GM15510 (cell line): Measurements from ENCODE around the gene OSBPL8.

Source experiments
- POLR2A ChIP-seq: IDR thresholded peaks from 3 replicates; pipeline ENCODE4 v1.6.1; 2011; ENCODE audit warnings: borderline replicate concordance; ENCODE audit not compliant: insufficient read length; ENCODE audit errors: extremely low read depth

The OSBPL8 gene

DNA sequence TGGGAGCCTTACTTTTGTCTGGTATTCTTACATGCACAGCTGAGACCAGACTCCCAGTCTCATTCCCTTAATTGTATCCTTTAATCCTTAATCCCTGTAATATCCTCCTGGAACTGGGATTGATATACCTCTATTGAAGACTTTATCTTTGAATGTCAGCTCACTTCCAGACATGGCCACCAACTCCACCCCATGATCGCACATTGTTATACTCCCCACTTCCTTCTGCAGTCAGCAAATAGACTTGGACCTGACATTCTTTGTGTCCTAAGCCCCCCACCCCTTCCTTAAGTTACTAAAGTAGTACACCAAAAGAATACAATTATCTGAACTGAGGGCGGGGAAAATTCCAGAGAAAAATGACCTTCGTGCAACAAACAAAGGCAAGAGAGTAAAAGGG lies 8.6 kb upstream of the OSBPL8 start:
- no peak for TF ChIP-seq POLR2A

DNA sequence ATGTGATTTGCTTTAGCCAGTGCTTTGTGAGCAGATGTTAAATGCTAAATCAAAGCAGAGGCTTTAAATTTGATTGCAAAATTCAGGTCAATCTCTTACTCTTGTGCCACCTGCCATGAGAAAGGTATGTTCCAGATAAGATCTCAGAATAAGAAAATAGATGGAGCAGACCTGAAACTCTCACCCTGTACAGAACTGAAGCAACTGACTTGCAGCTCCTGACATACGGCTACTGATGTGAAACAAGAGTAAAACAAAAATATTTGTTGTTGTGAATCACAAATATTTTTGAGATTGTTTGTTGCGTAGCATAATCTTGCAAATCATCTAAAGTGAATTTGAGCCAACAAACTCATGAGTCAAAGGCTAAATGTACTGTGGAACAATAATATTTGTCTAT lies 3.5 kb upstream of the OSBPL8 start:
- TF ChIP-seq POLR2A = no peak

DNA sequence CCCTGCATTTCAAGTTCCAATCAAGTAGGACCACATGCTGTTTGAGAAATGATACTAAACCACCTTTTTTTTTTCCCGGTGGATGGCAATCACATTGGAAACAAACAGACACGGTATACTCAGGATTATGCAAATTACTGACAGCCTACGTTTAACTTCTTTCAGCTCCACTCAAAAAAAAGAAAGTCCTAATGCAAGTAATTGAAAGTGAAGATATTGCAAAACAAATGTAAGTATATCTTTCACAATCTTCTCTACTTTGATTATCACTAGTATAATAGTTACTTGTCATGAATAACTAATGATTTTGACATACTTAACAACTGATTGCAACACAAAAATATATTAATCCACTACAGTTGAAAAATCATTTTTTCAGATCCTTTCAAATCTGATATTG lies 2.6 kb upstream of the OSBPL8 start:
- no peak for TF ChIP-seq POLR2A

DNA sequence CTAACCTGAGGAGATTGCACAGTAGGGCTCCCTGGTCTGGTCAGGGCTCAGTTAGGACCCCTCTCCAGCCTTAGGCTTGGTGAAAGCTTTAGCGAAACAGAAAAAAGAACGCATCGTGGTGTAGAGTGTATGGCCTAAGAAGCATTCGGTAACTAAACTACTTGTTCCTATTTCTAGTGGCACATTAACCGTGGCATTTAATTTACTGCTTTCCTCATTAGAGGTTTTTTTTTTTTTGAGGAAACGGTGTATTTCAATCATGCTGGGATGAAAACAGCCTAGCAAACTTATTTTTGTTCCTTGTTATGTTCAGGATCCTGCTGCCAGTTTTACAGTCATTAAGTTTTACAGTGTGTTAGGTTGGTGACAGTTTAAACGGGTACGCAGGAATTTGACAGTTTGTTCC lies 518 bp upstream of the OSBPL8 start:
- TF ChIP-seq POLR2A = no peak

DNA sequence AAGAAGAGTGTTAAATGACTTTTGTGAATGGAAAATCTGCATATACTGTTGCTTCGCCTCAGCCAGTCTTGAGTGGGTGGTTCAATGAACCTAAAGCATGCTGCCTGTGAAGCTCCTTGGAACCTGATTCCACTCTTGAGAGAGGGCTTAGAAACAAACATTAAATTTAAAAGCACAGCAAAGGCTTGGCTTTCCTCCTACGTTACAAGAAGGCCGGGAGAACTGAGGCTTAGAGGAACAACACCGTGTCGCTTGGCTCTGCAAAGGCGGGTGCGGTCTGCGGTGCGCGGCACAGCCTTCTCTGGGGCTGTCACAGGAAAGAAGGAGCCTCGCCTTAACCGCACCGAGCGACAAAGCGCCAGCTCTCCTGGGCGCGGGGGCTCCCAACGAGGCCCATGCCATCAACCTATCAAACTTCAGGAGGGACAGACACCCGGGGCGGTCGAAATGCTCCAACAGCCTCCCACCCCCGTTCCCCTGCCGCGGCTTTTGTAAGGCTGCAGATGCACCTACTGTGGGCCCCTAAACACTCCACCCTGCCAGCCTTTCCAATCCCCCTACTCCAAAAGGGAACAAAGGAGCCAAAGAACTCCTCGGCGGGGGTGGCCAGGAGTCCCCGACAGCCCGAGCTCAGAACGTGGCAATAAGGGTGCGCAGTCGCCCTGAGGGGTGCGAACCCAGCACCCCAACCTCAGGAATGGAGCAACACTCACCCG lies 729 bp downstream of the OSBPL8 start:
- TF ChIP-seq POLR2A = no peak

DNA sequence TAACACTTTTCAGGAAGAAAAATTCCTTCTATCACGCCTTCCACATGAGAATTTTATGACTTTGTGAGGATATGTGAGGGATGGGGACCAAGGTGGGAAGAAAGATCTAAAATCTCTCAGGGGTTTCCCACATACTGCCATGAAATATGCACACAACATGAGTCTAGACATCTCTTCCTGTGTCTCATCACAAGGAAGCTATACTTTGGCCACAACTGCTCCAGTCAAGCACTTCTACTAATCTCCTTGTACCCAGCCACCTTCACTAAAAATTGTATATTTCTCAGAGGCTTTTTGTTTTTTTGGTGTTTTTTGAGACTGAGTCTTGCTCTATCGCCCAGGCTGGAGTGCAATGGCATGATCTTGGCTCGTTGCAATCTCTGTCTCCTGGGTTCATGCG lies 3.2 kb downstream of the OSBPL8 start:
- no peak for TF ChIP-seq POLR2A

DNA sequence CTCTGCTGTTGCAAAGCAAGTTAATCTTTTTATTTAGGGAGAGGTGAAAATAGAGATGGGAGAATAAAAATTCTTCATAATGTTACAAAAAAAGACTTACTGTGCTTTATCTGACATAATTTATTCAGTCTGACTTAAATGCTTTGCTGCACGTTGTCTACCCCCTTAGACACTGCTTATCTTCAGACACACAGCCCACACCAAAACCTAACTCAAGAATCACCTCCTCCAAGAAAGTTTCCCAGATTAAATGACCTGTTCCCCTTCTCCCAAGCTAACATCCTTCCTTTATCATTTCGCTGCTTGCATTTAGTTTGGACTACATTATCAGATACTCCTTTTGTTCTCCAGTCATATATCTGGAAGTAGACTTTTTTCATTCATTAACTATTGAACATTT lies 3.8 kb downstream of the OSBPL8 start:
- no peak for TF ChIP-seq POLR2A

DNA sequence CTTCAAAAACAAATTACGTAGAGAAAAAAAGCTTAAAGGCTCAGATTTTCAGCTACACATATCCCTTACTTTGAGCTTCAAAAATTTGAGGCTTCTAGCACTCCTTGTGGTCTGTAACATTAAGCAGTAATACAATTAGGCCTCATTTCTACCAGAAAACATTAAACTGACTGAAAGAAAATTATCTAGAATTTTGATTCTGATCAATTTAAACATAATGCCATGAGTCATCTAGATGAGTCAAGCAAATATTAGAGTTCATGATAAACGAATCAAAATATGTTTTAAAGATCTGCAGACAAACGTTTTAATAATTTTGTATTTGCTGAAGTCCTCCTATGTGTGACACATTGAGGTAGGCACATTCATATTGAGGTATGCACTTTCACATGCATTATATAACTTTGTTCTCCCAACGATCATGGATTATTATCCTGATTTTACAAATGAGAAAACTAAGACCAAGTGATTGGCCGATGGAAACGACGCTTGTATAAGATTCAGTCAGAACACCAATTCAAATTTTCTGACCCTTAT lies 4.3 kb downstream of the OSBPL8 start:
- no peak for TF ChIP-seq POLR2A

DNA sequence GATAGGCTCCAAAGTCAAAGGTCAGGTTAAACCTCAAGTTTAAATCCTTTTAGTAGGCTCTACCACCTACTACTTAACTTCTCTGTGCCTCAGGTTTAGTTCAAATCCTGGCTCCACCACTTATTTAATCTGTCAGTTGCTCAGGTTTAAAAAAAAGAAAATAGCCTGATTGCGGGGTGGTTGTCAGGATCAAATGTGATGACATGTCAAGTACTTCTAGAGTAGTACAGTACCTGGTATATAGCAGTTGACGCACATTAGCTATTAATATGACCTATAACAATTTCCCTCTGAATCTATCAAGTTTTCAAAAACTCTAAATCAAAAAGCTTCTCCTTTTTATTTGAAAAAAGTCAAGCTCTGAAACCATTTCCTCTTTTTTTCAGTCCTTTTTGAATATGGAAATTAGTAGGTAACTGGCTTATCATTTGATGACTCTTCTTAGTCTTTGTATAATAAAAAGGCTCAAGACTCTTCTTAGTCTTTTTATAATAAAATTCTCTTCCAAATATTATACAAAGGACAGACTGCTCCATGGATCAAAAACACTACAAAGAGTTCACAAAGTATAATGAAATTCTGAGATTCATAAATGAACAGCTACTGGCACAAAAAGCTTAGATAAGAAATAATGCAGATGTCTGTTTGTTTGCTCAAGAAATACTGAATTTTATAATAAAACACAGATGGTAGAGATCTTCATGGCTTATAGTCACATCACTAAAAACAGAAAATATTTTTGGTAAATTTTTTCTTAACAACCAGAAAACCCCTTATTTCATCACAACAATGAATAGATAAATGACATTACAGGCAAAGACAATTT lies 5.0 kb downstream of the OSBPL8 start:
- no peak for TF ChIP-seq POLR2A

DNA sequence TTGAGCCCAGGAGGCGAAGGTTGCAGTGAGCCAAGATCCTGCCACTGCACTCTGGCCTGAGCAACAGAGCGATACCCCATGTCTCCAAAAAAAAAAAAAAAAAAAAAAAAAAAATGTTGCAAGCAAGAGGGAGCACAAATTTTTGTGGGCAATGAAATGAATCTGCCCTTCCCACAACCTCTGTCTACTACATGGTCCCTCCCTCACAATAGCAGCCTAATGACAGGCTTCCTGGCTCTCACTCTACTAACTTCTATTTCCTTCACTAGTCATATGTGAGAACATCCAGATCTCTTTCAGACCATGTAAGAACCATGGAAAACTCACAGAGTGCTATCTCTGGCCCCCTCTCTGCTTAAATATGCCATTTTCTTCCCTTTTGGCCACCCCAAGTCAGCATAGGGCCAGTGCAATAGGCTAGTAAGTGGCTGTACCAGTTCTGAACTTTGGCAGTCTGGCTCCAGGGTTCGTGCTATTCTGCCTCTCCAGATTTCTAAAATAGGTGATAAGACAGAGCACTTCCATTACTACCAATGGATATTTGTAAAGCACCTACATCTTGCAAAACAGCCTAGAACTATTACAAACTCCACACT lies 7.1 kb downstream of the OSBPL8 start:
- TF ChIP-seq POLR2A = no peak

DNA sequence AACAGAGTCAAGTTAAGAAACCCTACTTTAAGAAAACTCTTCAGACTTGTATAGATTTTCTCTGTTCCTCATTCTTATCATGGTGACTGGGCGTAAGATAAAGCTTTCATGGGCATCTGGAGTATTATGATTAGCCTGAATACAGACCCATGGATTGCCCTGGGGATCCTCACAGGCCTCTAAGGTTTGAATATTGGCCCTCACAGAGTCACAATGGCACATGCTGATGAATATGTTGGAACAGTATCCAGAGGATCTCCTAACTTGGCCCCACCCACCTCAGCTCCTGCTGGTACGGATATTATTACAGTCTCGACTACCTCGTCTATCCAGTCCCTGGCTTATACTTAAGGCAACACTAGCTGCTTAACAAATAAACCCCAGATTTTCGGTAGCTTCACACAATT lies 8.1 kb downstream of the OSBPL8 start:
- TF ChIP-seq POLR2A = no peak

DNA sequence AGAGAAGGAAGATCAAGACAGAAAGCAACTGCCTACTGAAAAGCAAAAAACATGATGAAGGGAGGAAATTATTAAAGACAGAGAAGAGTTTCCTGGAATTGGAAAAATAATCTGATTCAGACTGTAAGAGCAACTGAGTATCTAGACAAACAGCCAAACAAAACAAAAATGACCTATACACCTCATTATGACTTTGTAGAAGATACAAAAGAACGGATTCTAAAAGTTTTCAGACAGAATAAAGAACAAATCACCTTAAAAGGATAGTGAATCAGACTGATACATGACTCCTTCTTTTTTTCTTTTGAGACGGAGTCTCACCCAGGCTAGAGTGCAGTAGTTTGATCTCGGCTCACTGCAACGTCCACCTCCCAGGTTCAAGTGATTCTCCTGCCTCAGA lies 10.4 kb downstream of the OSBPL8 start:
- TF ChIP-seq POLR2A = no peak

DNA sequence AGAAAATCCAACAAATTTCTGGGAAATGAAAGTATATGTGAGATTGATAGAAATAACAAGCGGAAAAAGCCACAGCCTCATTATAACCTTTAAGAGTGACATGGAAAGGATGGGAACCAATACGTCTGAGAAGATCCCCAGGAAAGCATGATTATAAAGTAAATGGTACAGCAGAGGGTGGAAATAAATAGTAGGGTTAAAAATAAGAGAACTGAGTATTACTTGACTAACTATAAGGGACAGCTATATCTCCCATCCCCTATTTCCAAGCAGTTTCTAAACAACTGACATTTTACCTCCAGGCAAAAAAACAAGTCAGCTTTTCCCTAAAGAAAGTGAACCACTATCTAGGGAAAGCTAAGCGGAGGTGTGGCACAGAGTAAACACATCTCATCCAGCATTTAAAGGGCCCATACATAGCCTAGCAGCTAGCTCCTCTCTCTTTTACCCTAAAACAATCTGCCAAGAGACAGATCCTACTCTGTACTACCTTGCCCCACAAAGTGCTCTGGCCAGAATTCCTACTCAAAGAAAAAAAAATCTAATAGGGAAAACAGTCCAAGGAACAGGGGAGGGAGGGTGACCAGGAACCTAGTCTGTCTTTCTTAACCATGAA lies 11.2 kb downstream of the OSBPL8 start:
- TF ChIP-seq POLR2A = no peak

DNA sequence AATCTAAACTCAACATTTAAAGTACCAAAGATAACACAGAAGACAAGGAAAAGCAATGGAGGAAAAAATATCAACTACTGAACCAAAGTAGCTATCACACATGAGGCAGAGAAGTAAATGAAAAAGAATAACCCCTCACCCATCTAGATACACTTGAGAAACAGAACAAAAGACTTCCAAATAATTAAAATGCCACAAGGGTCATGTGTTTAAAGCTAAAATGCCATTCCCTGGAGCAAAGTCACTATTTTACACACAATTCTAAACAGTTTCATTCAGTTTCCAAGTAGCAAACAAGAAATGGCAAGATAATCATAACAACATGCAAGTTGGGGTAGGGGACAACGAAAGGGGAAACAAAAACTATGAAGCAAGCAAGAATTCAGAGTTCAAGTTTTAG lies 12.0 kb downstream of the OSBPL8 start:
- TF ChIP-seq POLR2A = no peak

DNA sequence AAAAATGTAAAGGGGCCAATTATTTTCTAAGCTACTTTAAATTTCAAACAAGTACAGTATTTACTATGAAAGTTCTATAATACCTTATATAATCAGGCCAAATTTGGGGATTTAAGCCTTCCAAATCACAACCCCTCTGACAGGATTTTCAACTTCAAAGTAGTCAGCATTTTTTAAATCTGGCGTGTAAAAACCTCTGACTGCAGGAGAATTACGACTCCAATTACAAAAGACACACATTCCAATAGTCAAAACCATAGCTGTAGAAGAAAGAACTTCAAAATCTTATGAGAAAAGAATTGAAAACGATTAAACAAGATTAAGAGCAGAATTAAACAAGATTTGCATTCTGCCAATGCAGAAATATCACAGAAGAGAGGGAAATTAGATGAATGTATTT lies 12.7 kb downstream of the OSBPL8 start:
- no peak for TF ChIP-seq POLR2A
